ENCODE results near the gene CASZ1. TPM values are rescaled to one million over a fixed set of nuclear protein-coding genes. Genes with fewer than 3 reads are reported as not detected.

Gene CASZ1
- total and polyA plus RNA-seq, 12 donors = 2.5 to 35.2 (median 7.0) TPM

DNA sequence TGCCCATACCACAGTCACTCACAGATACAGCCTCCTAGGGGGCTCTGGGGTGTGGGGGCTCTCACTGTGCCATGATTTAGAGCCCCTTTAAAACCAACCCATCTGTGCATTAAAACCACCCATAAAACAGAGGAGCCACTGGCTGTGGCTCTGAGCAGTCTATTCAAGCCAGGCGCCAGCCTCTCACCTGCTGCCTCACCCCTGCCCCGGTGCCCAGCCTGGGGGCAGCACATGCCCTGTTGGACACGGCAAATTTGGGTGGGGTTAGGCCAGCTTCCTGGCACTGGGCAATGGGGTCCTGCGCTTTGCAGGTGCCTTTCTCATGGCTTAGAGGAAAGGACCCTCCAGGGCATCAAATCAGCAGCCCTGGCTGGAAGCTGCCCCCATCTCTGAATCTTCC, 73.1 kb downstream of the CASZ1 start:
- Histone ChIP-seq H3K27me3 (no peaks in the 10 kb centered on the region), H3K4me1 (replicated peaks in 1 of 2) (no peaks in the 10 kb centered on the region), H3K27ac (no peak overlapping the region), H3K4me3 (no peak overlapping the region), H3K36me3 (replicated peaks in 1 of 2) (no peaks in the 10 kb centered on the region), H3K9me3 (replicated peaks in 1 of 3) (no peaks in the 10 kb centered on the region)
- WGBS, 4 donors = 90 to 100% (median 96%) methylated on average over 1 to 4 of the region's 4 CpGs
- TF ChIP-seq, protein P1, sequence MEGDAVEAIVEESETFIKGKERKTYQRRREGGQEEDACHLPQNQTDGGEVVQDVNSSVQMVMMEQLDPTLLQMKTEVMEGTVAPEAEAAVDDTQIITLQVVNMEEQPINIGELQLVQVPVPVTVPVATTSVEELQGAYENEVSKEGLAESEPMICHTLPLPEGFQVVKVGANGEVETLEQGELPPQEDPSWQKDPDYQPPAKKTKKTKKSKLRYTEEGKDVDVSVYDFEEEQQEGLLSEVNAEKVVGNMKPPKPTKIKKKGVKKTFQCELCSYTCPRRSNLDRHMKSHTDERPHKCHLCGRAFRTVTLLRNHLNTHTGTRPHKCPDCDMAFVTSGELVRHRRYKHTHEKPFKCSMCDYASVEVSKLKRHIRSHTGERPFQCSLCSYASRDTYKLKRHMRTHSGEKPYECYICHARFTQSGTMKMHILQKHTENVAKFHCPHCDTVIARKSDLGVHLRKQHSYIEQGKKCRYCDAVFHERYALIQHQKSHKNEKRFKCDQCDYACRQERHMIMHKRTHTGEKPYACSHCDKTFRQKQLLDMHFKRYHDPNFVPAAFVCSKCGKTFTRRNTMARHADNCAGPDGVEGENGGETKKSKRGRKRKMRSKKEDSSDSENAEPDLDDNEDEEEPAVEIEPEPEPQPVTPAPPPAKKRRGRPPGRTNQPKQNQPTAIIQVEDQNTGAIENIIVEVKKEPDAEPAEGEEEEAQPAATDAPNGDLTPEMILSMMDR (IDR thresholded peaks at IDR 0.05) = no peak
- TF ChIP-seq POLR2A (IDR thresholded peaks at IDR 0.05) = no peak
- no peak for DNase-seq
- intact Hi-C loops (cut with DNase I) = no loop called here

DNA sequence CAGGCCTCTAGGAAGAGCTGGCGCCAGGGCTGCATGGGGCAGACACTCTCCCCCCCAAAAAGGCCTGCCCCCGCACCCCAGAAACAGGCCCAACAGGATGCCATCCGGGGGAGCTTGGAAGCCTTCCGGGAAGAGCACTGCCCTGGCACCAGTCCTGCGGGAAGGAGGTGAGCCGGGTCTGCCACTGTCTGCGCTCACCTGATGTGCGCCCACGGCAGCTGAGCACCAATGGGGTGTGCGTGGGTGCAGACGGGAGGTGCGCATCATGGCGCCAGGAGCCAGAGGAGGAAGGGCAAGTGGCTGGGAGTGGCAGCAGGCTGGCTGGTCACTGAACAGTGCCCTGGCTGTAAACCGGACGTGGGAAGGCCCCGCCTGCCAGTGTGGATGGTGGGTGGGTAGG, 73.6 kb downstream of the CASZ1 start:
- Histone ChIP-seq H3K27me3 (no peaks in the 10 kb centered on the region), H3K9me3 (replicated peaks in 1 of 3) (no peaks in the 10 kb centered on the region), H3K27ac (no peak overlapping the region), H3K4me1 (replicated peaks in 1 of 2) (no peaks in the 10 kb centered on the region), H3K36me3 (replicated peaks in 1 of 2) (no peaks in the 10 kb centered on the region), H3K4me3 (no peak overlapping the region)
- WGBS, 4 donors = 93 to 95% (median 94%) methylated on average over 9 to 16 of the region's 16 CpGs; no CpG with 5 or more reads in 1 of the 4 donors
- no peak for DNase-seq
- TF ChIP-seq POLR2A (IDR thresholded peaks at IDR 0.05) = no peak
- TF ChIP-seq, protein P1 (IDR thresholded peaks at IDR 0.05) = no peak
- intact Hi-C loops (cut with DNase I) = no loop called here

DNA sequence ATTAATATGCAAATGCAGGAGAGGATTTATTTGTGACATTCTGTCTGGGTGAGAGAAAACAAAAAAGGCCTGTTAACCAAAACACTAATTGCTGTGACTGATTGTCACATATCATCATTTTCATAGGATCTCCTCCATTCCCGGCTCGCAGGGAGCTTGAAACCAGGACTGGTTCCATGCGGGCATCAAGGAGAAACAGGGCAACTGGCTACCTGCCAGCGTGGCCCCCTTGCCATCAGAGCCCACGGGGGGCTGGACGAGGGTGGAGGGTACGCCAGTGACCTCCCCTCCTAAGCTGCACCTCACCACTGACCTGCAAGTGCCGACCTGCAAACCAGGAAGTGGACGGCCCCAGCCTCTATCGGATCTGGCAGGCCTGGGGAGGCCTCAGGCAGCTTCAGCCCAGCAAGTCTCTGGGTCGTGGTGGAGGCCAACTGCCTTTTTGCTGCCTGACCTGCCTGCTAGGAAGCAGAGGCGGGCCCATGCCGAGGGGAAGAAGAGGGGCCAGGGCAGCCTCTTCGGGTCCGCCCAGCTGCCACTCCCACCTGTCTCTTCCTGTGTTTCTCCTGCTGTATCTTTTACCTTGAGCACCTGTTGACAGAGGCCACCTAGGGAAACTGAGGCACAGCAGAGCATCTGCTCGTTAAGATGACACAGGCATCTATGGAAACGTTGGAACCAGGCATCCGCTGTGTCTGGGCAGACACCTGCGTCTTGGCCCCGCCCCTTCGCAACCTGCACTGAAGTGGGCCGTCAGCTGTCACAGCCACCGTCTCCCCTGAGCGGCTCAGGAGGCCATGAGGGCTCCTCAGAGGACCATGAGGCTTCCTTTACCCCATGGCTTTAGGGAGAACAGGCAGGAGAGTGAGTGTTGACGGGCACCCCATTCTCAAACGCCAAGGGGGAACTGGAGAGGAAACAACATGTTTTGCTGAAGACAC, 74.8 kb downstream of the CASZ1 start:
- Histone ChIP-seq H3K9me3 (replicated peaks in 1 of 3) (no peaks in the 10 kb centered on the region), H3K4me1 (replicated peaks in 1 of 2) (no peaks in the 10 kb centered on the region), H3K4me3 (no peak overlapping the region), H3K27me3 (no peaks in the 10 kb centered on the region), H3K27ac (no peak overlapping the region), H3K36me3 (replicated peaks in 1 of 2) (no peaks in the 10 kb centered on the region)
- WGBS, 4 donors = 70 to 79% (median 76%) methylated on average over 8 to 26 of the region's 26 CpGs
- TF ChIP-seq, protein P1 (IDR thresholded peaks at IDR 0.05) = no peak
- no peak for TF ChIP-seq POLR2A (IDR thresholded peaks at IDR 0.05)
- no peak for DNase-seq
- intact Hi-C loops (cut with DNase I) = no loop called here

DNA sequence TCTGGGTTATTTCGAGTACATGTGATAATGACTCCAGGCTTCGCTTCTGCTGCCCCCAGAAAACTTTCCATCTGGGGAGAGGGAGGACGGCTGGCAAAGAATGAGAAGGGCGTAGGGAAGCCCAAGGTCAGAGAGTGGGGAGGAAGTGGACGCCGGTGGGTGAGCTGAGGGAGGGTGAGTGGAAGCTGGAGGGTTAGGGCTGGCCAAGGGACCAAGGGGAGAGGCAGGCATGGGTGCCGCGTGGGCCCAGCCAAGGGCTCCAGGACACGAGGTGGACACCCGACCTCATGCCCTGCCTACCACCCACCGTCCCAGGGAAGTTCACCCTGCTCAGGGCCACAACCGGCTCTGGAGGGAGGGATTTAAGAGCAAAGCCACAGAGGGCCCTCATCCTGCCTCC, 75.8 kb downstream of the CASZ1 start:
- intact Hi-C loops (cut with DNase I) = no loop called here
- Histone ChIP-seq H3K4me3 (no peak overlapping the region), H3K36me3 (replicated peaks in 1 of 2) (no peaks in the 10 kb centered on the region), H3K4me1 (replicated peaks in 1 of 2) (no peaks in the 10 kb centered on the region), H3K27ac (no peak overlapping the region), H3K27me3 (no peaks in the 10 kb centered on the region), H3K9me3 (replicated peaks in 1 of 3) (no peaks in the 10 kb centered on the region)
- 60 to 76% (median 67%) methylated on average over 9 to 12 of the region's 12 CpGs for WGBS, 4 donors
- no peak for DNase-seq
- TF ChIP-seq POLR2A (IDR thresholded peaks at IDR 0.05) = no peak
- TF ChIP-seq, protein P1 (IDR thresholded peaks at IDR 0.05) = no peak

All from adrenal gland (tissue), 12 donors.